WERI-Rb-1 (cell line): ENCODE measurements around the gene SLC11A2.

Source experiments
- DNase-seq: peaks from one replicate; pipeline ENCODE4 v3.0.0-alpha.2; 2020
- H3K27ac ChIP-seq: fragments of 250-450 bp; sonication (Bioruptor Pico); 2 replicates; pipeline ENCODE4 v1.5.1; 2020; ENCODE audit warnings: mild to moderate bottlenecking, moderate library complexity
- H3K27me3 ChIP-seq: fragments of 250-450 bp; sonication (Bioruptor Pico); 2 replicates; pipeline ENCODE4 v1.5.1; 2021; ENCODE audit warnings: mild to moderate bottlenecking, low read depth, moderate library complexity; ENCODE audit not compliant: insufficient read depth, severe bottlenecking
- H3K36me3 ChIP-seq: fragments of 250-450 bp; sonication (Bioruptor Pico); 2 replicates; pipeline ENCODE4 v1.5.1; 2020; ENCODE audit warnings: mild to moderate bottlenecking, moderate library complexity
- H3K4me3 ChIP-seq: 2 replicates; pipeline ENCODE4 v1.5.1; 2011; ENCODE audit warnings: low read depth, mild to moderate bottlenecking, control low read depth, low read length
- H3K9me3 ChIP-seq: fragments of 250-450 bp; sonication (Bioruptor Pico); 2 replicates; pipeline ENCODE4 v1.5.1; 2021; ENCODE audit warnings: mild to moderate bottlenecking, moderate library complexity; ENCODE audit not compliant: severe bottlenecking
- TF ChIP-seq, protein P1 (sequence below): IDR thresholded peaks from 2 replicates; pipeline ENCODE4 v1.5.1; 2011; ENCODE audit warnings: low read depth, mild to moderate bottlenecking, control low read depth, inconsistent platforms, low read length

SLC11A2 gene

DNA sequence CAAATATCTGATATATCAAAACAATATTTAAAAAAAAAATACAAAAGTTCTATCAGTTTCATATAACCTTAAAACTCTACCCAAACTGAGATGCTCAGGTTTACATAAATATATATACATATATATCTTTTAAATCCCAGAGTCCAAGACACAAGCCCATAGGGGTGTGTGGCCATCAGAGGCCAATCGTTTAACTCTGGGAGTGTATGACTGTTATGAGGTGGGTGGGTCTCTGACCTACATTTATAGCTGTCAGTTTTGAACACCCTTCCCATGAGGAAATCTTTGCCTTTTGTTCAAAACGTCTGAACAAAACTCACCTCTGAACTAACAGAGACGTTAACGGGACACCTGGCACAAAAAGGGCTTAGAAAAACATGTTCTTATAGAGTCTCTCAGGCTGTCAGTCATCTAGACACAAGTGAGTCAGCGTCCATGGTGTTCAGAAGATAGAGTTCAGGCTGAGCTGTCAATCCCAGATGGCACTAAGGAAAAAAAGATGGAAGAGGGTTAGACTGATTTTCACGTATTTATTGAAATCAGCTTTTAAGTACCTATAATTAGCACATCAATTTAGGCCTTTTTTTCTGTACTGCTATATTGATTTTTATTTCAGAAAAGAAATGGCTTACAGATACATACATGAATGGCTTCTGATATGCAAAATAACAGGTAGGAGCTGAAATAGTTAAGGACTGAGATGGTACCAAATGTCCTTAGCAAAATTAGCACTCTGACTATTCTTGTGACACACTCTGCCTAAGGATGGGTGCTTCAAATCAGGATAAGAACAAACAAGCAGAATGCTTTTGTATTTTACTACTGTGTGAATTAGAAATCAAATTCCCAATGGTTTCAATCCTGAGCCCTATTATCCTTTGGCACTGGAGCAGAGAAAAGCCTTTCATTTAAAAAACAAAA, 44.6 kb downstream of the SLC11A2 start:
- no peak overlapping the region for H3K4me3 ChIP-seq
- no peaks in the 10 kb centered on the region for H3K27me3 ChIP-seq
- peaks cover 6% of the 10 kb centered on the region for H3K36me3 ChIP-seq
- TF ChIP-seq, protein P1, sequence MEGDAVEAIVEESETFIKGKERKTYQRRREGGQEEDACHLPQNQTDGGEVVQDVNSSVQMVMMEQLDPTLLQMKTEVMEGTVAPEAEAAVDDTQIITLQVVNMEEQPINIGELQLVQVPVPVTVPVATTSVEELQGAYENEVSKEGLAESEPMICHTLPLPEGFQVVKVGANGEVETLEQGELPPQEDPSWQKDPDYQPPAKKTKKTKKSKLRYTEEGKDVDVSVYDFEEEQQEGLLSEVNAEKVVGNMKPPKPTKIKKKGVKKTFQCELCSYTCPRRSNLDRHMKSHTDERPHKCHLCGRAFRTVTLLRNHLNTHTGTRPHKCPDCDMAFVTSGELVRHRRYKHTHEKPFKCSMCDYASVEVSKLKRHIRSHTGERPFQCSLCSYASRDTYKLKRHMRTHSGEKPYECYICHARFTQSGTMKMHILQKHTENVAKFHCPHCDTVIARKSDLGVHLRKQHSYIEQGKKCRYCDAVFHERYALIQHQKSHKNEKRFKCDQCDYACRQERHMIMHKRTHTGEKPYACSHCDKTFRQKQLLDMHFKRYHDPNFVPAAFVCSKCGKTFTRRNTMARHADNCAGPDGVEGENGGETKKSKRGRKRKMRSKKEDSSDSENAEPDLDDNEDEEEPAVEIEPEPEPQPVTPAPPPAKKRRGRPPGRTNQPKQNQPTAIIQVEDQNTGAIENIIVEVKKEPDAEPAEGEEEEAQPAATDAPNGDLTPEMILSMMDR = no peak
- H3K9me3 ChIP-seq = no peaks in the 10 kb centered on the region
- no peak for DNase-seq
- H3K27ac ChIP-seq = no peak overlapping the region

DNA sequence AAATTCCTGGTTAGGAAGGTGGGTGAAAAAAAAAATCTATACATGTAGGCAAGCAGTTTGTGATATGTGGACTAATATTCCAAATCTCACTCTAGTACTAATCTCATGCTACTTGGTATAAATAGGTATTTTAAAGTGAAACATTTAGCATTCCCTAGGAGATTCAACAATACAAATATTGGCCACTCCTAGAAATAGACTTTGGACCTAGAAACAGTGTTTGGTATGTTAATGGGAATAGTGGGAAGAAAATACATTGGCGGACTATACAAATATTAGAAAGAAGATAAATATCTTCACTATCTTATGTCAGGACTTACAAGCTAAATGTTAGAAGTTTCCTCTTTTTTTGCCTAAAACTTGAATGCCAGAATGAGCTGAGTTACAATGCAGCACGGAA, 45.6 kb downstream of the SLC11A2 start:
- TF ChIP-seq, protein P1 = no peak
- no peaks in the 10 kb centered on the region; the same call in 1 of the 2 replicates for H3K36me3 ChIP-seq
- H3K4me3 ChIP-seq = no peak overlapping the region
- no peak overlapping the region for H3K27ac ChIP-seq
- H3K9me3 ChIP-seq = no peaks in the 10 kb centered on the region
- no peaks in the 10 kb centered on the region for H3K27me3 ChIP-seq
- DNase-seq = no peak

DNA sequence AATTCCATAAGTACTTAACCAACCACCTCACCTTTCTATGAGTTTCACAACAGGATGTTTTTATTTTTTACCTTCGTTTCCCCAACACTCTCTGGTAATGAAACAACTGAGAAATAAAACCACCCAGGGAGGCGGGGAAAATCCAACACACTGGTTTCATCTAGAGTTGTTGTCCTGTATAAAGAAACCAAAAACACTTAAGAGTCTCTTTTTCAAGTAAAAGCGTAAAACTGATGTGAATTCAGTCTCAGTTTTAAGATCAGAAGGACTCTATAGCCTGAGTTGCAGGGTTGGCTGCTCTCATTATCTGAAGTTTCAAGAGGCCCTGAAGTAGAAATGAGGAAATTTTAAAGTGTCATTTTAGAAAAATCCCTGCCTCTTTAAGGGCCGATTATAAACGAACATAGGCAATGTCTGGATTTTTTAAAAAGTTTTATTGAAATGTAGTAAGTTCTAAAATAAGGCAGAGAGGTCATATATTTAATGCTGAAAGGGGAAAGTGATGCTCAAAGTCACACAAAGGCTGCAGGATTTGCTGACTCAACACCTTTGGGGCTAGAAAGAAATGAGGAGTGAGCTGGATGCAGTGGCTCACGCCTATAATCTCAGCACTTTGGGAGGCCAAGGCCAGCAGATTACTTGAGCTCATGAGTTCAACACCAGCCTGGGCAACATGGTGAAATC, 46.7 kb downstream of the SLC11A2 start:
- Histone ChIP-seq H3K27me3 (no peaks in the 10 kb centered on the region), H3K36me3 (no peaks in the 10 kb centered on the region; the same call in 1 of the 2 replicates), H3K27ac (no peak overlapping the region), H3K4me3 (no peak overlapping the region), H3K9me3 (no peaks in the 10 kb centered on the region)
- TF ChIP-seq, protein P1 = no peak
- DNase-seq = no peak

GRCh38 chr12:50971946-50972345, 54.2 kb downstream of the SLC11A2 start:
- no peak for DNase-seq
- TF ChIP-seq, protein P1 = no peak
- H3K27ac ChIP-seq = no peak overlapping the region
- H3K9me3 ChIP-seq = no peaks in the 10 kb centered on the region
- H3K36me3 ChIP-seq = peaks cover 12% of the 10 kb centered on the region
- no peaks in the 10 kb centered on the region for H3K27me3 ChIP-seq
- no peak overlapping the region for H3K4me3 ChIP-seq

GRCh38 chr12:50964432-50964831, 61.8 kb downstream of the SLC11A2 start:
- no peak for DNase-seq
- TF ChIP-seq, protein P1 = no peak
- H3K36me3 ChIP-seq = no peaks in the 10 kb centered on the region
- H3K27me3 ChIP-seq = no peaks in the 10 kb centered on the region
- no peaks in the 10 kb centered on the region for H3K9me3 ChIP-seq
- no peak overlapping the region for H3K4me3 ChIP-seq
- no peak overlapping the region for H3K27ac ChIP-seq
